ENCODE measurements around the gene C19orf12.

C19orf12 gene

GRCh38 chr19:29748996-29749849, 34.2 kb upstream of the C19orf12 start:
- TF ChIP-seq EP300 (IDR thresholded peaks at IDR 0.05; ENCODE audit: borderline replicate concordance): no peak
- no peak for TF ChIP-seq NFIC (IDR thresholded peaks at IDR 0.05)
- TF ChIP-seq TAF1 (IDR thresholded peaks at IDR 0.05; ENCODE audit: low read depth): no peak
- no peak for TF ChIP-seq RAD21 (IDR thresholded peaks at IDR 0.05; ENCODE audit: low read depth)
- TF ChIP-seq CREB1 (IDR thresholded peaks at IDR 0.05; ENCODE audit: low read depth): no peak

DNA sequence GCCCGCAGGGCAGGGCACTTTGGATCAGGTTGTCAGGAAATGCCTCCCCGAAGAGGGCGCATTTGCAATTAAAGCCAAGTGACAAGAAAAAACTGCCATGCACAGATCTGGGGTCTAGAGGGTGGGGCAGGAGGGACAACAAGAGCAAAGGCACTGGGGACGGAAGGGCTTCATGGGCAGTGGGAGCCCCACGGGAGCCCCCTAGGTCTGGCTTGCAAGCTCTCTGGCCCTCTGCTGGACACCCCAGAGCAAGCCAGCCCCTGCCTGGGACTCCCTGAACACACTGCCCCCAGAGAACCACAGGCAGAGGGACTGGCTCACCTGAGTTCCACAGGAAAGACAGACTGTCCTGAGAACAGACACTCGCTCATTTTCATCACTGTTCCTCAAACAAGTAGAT, 30.2 kb upstream of the C19orf12 start:
- TF ChIP-seq, protein P1, sequence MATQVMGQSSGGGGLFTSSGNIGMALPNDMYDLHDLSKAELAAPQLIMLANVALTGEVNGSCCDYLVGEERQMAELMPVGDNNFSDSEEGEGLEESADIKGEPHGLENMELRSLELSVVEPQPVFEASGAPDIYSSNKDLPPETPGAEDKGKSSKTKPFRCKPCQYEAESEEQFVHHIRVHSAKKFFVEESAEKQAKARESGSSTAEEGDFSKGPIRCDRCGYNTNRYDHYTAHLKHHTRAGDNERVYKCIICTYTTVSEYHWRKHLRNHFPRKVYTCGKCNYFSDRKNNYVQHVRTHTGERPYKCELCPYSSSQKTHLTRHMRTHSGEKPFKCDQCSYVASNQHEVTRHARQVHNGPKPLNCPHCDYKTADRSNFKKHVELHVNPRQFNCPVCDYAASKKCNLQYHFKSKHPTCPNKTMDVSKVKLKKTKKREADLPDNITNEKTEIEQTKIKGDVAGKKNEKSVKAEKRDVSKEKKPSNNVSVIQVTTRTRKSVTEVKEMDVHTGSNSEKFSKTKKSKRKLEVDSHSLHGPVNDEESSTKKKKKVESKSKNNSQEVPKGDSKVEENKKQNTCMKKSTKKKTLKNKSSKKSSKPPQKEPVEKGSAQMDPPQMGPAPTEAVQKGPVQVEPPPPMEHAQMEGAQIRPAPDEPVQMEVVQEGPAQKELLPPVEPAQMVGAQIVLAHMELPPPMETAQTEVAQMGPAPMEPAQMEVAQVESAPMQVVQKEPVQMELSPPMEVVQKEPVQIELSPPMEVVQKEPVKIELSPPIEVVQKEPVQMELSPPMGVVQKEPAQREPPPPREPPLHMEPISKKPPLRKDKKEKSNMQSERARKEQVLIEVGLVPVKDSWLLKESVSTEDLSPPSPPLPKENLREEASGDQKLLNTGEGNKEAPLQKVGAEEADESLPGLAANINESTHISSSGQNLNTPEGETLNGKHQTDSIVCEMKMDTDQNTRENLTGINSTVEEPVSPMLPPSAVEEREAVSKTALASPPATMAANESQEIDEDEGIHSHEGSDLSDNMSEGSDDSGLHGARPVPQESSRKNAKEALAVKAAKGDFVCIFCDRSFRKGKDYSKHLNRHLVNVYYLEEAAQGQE (IDR thresholded peaks at IDR 0.05; ENCODE audit: low read depth): no peak
- TF ChIP-seq CREB1 (IDR thresholded peaks at IDR 0.05; ENCODE audit: low read depth) (no peak), FOXM1 (IDR thresholded peaks at IDR 0.05; ENCODE audit: borderline replicate concordance, low read depth) (no peak), EGR1 (IDR thresholded peaks at IDR 0.05) (no peak), EP300 (IDR thresholded peaks at IDR 0.05; ENCODE audit: borderline replicate concordance) (no peak), NFIC (IDR thresholded peaks at IDR 0.05) (no peak), RAD21 (IDR thresholded peaks at IDR 0.05; ENCODE audit: low read depth) (no peak), CEBPB (IDR thresholded peaks at IDR 0.05) (no peak), TAF1 (IDR thresholded peaks at IDR 0.05; ENCODE audit: low read depth) (no peak), YY1 (IDR thresholded peaks at IDR 0.05; ENCODE audit: low read depth) (no peak), TCF12 (IDR thresholded peaks at IDR 0.05; ENCODE audit: low read depth) (no peak), ZBTB7A (IDR thresholded peaks at IDR 0.05; ENCODE audit: low read depth) (no peak)
- TF ChIP-seq, protein P2, sequence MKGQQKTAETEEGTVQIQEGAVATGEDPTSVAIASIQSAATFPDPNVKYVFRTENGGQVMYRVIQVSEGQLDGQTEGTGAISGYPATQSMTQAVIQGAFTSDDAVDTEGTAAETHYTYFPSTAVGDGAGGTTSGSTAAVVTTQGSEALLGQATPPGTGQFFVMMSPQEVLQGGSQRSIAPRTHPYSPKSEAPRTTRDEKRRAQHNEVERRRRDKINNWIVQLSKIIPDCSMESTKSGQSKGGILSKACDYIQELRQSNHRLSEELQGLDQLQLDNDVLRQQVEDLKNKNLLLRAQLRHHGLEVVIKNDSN (IDR thresholded peaks at IDR 0.05): no peak

DNA sequence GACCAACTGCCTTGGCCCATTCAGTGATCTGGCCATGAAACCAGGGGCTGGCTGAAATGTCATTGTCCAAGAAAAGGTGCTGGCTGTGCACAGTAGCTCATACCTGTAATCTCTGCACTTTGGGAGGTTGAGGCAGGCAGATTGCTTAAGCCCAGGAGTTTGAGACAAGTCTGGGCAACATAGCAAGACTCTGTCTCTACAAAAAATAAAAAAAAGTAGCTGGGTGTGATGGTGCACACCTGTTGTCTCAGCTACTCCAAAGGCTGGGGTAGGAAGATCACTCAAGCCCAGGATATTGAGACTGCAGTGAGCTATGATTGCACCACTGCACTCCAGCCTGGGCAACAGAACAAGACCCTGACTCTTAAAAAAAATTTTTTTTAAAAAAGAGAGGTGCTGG, 28.6 kb upstream of the C19orf12 start:
- TF ChIP-seq EGR1 (IDR thresholded peaks at IDR 0.05) (no peak), YY1 (IDR thresholded peaks at IDR 0.05; ENCODE audit: low read depth) (no peak), CREB1 (IDR thresholded peaks at IDR 0.05; ENCODE audit: low read depth) (no peak), CEBPB (IDR thresholded peaks at IDR 0.05) (no peak), EP300 (IDR thresholded peaks at IDR 0.05; ENCODE audit: borderline replicate concordance) (no peak), MAX (IDR thresholded peaks at IDR 0.05) (no peak), TEAD4 (IDR thresholded peaks at IDR 0.05) (no peak)
- TF ChIP-seq, protein P2 (IDR thresholded peaks at IDR 0.05): no peak
- TF ChIP-seq, protein P1 (IDR thresholded peaks at IDR 0.05; ENCODE audit: low read depth): no peak

DNA sequence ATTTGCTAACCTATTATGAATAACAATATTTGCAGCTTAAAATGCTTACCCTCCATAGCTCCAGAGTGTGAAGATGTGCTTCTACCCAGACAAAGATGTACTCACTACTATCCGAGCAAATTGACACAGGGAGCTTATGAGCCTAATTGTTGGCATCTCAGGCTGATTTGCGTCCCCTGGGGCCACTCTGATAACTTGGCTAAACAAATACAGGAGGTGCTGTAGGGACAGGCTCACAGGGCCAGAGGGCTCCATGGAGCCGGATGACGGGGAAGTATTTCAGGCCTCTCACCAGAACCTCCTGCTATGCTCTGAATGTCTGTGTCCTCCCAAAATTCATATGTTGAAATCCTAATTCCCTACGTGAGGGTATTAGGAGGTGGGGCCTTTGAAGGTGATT, 26.7 kb upstream of the C19orf12 start:
- TF ChIP-seq FOXM1 (IDR thresholded peaks at IDR 0.05; ENCODE audit: borderline replicate concordance, low read depth) (no peak), RAD21 (IDR thresholded peaks at IDR 0.05; ENCODE audit: low read depth) (no peak), CEBPB (IDR thresholded peaks at IDR 0.05) (no peak), TCF12 (IDR thresholded peaks at IDR 0.05; ENCODE audit: low read depth) (no peak), TEAD4 (IDR thresholded peaks at IDR 0.05) (no peak), EP300 (IDR thresholded peaks at IDR 0.05; ENCODE audit: borderline replicate concordance) (no peak), NFIC (IDR thresholded peaks at IDR 0.05) (no peak), EGR1 (IDR thresholded peaks at IDR 0.05) (no peak), YY1 (IDR thresholded peaks at IDR 0.05; ENCODE audit: low read depth) (no peak)
- TF ChIP-seq, protein P2 (IDR thresholded peaks at IDR 0.05): no peak
- TF ChIP-seq, protein P1 (IDR thresholded peaks at IDR 0.05; ENCODE audit: low read depth): no peak

Data from Ishikawa (cell line).